Neural progenitor cell (in vitro differentiated cells): ENCODE measurements around the gene SAP30L.

Source experiments
- EZH2 ChIP-seq: fragments of 200-600 bp; sonication (generic); IDR thresholded peaks from 2 replicates; pipeline ENCODE4 v1.6.1; 2017; ENCODE audit warnings: antibody characterized with exemption, mild to moderate bottlenecking, moderate library complexity
- EZH2phosphoT487 ChIP-seq: fragments of 200-600 bp; sonication (generic); IDR thresholded peaks from 2 replicates; pipeline ENCODE4 v1.6.1; 2017; ENCODE audit warnings: antibody characterized with exemption
- TF ChIP-seq, protein P1 (sequence below): fragments of 200-600 bp; sonication (generic); IDR thresholded peaks from 2 replicates; pipeline ENCODE4 v1.5.1; 2017; ENCODE audit warnings: antibody characterized with exemption, mild to moderate bottlenecking

DNA sequence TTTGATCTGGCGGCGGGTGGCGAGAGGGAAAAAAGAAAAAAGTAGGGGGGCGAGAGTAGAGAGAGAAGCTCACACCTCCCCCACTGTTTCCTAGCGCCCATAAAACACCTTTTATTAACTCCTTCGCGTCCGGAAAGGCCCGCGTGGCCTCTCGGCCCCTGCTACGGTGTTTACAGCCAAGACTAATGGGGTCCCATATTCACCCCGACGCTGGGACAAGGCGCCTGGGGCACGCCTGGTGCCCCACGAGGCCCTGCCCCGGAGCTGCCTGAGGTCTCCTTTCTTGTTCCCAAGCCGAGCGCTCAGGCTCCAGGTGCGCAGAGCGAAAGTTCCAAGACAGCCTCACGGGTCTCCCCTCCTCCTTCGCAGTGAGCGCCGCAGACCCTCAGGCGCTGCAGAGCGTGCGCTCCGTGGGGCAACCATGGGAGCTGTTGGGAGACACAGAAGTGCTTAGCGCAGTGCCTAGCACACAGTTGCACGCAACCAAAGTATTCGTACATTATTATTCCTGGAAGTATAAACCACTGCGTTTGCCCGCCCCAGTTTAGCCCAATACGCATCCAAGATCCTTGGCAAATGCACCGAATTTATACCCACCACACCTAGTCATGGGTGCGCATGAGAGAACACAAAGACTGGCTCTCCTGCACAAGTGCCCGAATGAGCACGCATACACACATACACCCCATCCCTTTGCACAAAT is 27.9 kb downstream of the SAP30L start:
- TF ChIP-seq, protein P1, sequence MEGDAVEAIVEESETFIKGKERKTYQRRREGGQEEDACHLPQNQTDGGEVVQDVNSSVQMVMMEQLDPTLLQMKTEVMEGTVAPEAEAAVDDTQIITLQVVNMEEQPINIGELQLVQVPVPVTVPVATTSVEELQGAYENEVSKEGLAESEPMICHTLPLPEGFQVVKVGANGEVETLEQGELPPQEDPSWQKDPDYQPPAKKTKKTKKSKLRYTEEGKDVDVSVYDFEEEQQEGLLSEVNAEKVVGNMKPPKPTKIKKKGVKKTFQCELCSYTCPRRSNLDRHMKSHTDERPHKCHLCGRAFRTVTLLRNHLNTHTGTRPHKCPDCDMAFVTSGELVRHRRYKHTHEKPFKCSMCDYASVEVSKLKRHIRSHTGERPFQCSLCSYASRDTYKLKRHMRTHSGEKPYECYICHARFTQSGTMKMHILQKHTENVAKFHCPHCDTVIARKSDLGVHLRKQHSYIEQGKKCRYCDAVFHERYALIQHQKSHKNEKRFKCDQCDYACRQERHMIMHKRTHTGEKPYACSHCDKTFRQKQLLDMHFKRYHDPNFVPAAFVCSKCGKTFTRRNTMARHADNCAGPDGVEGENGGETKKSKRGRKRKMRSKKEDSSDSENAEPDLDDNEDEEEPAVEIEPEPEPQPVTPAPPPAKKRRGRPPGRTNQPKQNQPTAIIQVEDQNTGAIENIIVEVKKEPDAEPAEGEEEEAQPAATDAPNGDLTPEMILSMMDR: no peak
- TF ChIP-seq EZH2 (peak; percentile 91), EZH2phosphoT487 (peak; percentile 89)
